GOT3 (cell line): Measurements from ENCODE around the gene PRDM1.

Experiments
- DNase-seq: peaks from one replicate; lab custom pipeline; 2025; ENCODE audit warnings: mixed read lengths; lab: John Stamatoyannopoulos, UW

Gene PRDM1

DNA sequence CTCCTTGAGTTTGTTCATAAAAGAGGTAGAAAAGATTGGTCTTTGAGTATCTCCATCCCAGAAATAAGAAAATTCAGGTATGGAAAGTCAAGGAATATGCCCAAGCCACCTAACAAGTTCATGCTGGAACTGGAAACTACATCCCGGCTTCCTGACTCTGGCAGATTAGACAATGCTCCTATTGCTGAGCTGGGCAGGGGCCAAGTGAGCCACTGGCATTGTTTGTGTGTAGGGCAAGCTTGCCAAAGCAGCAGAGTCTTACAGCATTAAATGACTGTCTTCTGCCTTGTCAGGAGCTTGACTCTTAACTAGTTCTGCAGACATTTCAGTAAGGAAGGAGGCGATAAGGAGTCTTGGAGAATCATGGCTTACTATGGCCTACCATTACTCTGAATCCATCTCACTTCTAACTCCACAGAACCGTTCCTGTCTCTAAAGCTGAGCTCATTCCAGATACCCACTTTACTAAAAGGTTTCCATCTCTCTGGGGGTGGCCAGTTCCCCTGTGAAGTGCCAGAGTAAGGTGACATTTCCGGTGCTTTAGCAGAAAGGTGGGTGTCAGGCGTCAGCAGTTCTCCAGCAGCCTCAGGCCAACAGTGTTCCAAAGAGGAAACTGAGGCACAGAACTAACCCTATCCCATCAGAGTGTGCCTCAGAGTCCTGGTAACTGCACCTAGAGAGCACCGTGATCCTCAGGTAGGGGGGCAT lies 30.1 kb downstream of the PRDM1 start:
- no peak for DNase-seq

DNA sequence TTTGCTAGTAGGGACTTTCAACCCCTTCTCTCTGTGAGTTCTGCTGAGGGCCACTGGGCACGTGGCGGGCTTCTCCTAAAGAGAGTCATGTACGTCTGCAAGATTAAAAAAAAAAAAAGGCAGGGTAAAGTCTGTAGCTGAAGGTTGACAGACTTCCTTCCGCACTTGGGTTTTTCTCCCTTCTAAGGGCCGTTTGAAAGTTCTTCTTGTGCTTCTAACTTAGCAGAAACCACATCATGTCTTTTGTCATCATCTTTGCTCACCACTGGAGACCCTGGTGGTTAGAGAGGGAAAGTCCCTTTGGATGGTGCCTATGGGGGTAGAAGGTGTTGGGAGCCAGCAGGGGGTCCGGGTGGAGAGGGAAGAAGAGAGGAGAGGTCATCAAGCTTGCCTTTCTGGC lies 31.4 kb downstream of the PRDM1 start:
- no peak for DNase-seq

DNA sequence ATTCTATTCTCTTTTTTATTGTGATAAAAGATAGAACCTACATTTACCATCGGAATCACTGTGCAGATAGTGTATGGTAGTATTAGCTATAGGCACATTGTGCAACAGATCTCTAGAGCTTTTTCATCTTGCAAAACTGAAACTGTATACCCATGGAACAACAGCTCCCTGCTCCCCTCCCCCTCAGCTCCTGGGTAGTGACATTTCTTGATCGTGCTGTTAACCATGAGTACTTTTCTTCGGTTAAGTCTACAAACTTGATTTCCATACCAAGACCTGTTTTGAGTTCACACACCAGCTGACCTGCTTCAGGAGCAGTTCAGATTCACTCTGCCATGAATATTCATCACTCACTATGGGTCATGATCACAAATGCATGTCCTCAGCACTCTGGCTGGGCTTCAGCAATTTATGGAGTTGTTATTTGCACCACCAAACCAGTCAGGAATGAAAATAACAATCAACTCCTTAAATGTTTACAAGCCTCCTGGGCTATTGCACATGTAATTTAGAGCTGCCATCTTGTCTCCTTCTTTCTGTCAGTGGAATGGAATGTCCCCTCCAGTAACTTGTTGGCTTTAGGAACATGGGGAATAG lies 32.8 kb downstream of the PRDM1 start:
- no peak for DNase-seq

DNA sequence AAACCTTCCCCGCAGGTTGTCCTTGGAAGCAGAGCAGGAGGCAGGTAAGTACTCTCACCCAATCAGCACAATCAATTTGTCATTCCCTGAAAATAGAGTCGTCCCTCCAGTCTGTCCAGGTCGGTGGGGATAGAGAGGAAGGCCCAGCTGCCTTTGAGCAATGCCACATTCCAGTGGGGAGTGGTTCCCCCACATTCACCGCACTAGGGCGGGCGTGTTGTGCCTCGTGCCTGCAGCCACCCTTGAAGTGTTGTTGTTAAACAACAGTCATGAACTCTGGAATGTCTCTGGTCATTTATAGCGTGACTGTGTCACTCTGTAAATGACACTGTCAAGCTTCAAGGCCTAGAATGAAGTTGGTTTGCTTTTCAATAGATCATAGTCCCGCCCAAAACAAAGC lies 33.4 kb downstream of the PRDM1 start:
- no peak for DNase-seq

DNA sequence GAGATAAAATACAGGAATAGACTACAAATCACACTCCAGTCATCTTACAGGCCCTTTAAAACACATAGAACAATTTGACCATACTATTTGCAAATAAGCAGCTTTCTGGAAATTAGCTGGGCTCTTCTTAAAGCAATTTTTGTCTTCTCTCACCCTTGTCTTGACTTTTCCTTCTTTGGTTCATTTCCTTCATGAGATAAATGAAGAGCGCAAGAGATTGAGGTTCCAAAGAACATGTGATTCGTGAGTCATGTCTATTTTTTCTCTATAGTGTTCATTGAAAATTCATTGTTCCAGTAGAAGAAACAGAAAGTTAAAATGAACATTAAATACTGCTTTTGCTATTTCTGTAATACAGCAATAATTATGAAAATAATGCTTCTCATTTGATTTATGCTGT lies 33.9 kb downstream of the PRDM1 start:
- DNase-seq, result no peak

DNA sequence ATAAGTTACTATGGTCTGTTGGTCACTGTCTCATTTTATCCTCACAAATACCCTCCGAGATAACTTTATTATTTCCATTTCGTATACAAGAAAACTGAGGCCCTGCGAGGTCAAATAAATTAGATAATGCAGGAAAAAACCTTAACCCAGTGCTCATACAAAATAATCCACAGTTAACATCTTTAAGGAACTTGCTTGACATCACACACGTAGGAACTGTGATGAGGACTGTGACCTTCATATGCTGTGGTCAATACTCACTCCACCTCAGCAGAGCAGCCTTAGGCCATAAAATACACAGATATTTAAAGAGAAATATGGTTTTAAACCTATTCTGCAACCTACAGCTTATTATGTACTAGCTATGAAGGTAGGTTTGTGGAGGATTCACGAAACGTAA lies 34.3 kb downstream of the PRDM1 start:
- DNase-seq, result no peak

DNA sequence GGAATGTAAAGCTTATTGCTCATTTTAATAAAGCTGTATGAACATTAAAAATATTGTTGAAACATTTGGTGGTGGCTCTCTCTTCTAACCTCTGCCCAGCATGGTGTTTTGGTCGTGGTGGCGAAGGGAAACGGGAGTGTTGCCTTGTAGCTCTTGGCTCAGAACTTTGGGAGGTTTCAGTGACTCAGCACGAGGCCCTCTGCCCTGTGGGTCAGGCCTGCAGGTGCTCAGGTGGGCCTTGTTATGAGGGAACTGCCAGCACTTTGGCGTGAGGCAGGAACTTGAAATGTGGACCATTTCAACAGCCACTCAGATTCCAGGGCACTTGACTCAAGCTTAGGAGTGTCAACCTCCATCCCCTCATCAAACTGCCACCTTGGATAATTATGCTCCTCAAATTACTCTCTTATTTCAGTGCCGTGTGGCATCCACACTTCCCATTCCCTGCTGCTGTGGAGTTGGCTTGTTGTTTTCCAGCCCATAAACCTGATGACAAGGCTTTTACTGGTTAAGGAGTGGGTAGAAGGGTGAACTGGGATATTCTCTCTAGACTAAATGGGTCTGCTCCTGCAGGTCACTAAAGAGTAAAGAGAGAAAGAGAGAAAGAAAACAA lies 36.3 kb downstream of the PRDM1 start:
- no peak for DNase-seq

DNA sequence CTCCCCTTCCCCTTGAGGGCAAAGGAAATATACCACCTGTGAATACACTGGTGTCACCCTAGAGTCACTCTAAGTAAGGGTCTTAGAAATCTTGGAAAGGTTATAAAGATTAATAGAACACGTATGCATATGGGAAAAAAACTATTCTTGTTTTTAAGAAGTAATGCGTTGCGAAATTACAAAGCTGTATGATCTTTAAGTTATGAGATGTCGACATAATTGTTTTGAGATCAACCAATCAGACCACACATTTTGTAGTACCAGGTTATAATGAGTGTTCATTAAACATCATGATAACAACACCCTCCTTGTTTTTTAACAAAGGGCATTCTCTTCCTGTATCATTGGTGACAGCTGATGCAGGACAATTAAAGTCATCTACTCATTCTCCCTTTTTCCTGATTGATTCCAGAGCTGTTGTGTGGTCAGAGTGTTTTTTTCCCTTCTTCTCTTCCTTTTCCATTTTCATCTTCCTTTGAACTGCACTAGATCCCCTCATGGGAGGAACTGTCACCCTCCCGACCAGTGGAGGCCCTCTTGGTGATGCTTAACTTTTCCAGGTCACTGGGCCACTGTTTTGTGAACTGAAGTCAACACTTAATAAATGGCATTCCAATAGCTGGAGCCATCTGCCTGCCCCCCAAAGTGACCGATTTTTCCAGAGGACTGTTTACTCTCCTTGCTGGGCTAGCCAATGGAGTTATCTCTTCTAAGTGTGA lies 37.0 kb downstream of the PRDM1 start:
- no peak for DNase-seq

DNA sequence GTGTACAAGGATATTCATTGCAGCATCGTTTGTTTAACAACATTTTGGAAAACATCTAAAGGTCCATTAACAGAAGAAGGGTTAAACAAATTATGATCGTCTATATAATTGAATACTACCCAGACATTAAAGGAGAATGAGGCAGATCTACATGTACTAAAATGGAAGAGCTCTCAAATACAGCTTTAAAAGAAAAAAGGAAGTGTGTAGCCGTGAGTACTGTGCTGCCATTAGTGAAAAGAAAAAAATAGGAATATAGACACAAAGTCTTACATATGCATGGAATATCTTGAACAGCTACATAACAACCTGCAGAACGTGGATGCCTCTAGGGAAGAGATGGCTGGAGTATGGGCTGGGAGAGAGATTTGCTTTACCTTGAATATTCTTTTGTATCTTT lies 37.9 kb downstream of the PRDM1 start:
- DNase-seq, result no peak

DNA sequence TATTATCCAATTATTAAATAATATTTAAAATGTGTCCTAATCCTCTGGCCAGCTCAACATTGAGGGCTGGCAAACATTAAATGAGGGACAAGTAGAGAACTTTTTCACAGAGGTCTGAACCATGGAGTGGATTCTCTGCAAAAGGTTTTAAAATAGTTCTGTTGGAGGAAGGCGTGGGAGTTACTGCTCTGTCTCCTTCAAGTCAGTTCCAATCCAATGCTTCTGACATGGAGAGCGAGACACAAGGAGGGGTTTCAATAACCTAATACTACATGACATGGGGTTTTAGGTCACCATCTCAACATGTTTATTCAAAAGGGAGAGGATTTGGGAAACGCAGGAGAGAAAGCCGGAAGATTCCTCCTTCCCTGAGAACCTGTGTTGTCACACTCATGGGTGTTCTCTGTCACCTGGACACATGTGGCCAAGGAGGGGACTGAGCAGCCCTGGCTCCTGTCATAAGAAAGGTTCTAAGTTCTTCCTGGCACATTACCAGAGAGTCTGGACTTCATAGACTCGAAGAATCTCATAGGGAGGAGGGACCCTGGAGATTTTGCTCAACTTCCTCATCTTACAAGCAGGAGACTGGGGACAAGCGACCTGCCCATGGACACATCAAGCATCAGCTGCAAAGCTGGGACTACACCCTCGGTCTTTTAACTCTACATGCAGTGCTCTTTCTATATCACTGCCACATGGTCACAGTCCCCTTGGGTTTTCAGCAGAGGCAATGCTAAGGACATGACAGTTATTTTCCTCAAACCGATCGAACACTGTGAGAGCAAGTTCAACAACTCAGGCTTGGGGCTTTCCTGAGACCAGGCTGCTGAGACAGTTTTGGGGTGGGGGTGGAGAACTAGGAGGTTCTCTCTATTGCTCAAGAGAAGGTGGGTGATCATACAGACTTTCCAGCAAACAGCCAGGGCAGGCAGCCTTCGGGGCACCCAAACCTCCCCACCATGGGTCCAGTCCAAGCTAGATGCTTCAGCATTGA lies 38.6 kb downstream of the PRDM1 start:
- no peak for DNase-seq

DNA sequence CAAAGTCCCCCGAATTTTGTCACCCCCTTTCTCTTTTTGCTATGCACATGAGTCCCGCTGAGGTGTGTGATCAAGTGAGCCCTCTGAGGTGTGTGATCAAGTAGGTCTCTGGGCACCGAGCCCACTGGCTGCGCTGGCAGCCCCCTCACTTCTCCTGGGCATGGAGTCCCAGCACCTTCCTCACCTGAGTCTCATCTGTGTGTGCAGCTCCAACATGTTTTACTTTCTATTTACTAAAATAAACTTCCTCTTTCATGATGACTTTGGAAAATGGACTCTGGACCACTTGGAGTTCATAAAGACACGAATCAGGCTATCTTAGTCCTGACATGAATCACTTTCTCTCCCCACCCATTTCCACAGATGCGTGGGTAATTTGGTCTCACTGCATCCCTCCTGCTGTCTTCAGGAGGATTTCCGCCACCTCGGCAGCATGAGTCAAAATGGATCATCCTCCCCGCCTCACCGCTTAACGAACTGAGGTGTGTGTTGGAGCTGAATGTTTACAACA lies 39.8 kb downstream of the PRDM1 start:
- DNase-seq, result no peak

DNA sequence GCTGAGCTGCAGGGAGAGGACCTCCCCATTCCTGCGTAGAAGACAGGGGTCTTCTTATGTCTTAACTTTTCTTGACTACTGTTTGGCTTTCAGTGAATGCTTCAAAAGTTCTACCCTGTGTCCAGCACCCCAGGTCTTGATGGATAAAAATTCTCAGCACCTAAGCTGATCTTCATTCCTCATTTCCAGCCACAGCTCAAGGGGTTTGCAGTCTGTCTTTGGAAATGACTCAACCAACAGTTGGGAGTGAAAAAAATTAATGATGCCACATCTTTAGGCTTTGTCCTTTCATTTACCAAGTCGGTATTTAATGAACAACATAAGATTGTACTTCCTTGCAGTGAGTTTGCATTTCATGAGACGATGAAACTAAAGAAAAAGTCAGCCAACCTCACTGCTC lies 40.3 kb downstream of the PRDM1 start:
- DNase-seq, result no peak

DNA sequence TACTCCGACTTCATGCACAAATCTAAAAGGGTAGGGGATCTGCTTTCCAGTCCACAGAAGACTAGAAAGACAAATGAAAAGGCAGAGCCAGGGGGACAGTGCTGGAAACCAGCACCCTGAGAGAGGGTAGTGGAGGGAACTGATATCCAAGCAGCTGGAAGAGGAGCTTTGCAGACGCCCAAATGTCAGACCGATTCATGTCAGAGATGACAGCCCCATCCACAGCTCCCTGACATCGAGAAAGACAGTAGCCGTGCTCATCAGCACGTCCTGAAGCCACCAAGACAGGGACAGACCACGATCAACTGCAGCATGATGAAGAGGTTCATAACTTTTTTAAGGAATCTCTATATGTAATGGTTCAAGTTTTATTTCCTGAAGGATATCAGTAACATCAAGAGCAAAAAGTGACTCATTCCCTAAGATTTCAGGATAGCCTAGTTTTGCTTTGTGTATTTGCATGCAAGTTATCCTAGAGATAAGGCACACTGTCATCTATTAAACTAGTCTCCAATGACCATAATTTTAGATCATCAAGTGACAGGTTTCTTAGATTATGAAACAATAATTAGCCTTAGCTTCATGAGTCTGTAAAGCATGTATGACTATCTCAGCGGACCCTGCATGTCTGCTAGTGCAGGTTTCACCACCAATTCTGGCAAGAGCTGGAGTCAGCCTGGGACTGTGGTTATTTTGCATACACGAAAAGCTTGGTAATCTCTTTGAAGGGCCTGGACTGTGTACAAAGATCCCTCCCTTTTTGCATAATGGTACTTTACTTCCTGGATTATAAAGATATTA lies 43.0 kb downstream of the PRDM1 start:
- peak; percentile 11 for DNase-seq

DNA sequence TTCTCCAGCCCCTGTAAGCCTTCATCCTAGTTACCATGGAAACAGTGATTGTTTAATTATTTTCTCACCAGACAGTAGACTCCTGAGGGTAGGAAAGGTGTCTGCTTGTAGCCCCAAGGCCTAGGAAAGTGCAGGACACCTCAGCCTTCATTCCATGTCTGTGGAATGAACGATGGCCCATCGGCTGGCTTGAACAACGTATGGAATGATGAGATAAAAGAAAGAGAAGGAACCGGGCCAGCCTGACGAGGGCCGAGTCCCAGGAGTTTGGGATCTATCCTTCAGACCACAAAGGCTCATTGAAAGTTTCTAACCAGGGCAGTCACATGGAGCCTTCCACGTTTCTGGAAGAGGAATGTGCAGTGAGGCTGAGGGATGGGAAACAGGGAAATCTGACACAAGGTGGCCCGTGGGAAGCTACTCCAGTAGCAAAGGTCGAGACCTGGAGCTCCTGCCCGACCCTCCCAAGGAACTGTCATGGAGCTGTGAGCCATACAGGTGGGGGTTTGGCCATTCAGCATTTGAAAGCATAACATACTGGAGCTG lies 46.1 kb downstream of the PRDM1 start:
- DNase-seq, result no peak

DNA sequence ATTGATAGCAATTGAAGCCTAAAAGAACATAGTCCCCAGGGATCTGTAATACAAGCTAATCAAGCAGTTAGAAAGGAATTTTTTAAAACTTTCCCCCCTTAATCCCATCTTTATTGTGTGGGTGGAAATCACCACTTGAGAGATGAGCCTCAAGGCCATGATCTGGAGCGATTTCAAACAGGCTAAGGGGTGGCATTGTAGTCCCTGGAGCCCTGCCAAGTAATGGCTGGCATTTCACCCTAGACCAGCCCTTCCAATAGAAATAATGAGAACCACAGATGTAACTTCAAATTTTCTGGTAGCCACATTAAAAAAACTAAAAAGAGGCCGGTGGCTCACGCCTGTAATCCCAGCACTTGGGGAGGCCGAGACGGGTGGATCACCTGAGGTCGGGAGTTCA lies 46.9 kb downstream of the PRDM1 start:
- DNase-seq, result no peak

DNA sequence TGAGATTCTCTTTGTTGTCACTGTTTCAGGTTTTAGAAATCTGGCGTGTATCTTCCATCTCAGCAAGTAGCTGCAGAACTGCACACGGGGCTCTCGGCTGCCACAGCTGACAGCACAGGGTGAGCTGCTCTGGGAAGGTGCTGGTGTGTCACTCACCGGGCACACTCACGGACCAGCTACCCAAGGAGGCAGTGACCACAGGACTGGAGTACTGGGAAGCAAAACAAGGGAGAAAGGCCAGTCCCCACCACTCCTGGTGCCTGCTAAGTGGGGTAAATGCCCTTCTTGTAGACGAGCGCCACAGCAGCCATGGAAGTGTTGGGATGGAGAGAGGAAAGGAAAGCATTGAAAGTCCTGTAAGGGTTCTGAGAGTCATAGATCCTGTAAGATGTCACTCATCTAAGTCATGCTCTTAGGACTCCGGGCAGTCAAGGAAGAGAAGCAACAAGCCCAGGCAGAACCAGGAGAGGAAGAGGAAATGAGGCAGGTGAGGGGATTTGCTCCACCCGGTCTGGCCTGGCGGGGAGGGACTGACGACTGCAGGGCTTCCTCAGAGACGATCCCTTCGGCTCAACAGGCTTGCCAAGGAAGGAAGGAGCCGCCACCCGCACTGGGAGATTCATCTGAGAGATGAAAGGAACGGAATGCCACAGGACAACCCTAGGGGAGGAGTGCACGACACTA lies 48.1 kb downstream of the PRDM1 start:
- no peak for DNase-seq

DNA sequence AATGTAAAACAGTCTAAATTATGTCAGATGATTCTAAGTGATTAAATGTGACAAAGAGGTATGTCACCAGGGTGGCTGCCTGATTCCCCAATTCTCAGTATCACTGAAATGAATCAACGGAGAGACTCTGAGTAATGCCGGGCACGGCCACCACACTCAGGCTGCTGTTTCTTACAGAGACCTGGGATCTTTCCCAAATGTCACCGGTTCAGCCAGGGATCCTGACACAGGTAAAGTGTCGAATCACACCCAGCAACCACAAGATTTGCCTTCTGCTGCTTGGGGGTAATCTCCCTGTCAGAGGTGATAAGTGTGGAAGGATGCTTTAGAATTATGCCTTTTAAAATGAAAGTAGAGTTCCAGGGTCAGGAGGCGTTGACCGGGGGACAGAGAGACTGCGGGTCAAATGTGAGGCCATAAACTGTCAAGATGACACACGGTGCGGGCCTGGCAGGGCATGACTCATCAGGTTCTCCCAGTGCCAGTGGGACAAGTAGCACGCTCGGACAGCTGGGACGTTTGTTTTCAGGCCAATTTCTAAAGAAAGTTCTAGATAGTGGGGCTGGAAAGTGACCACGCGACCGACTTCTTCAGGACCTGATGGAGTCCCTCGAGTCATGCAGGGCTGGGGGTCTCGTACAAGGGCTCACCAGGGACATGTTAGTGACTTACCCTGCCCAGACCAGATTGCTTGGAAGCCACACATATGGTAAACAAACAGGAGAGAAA lies 48.9 kb downstream of the PRDM1 start:
- no peak for DNase-seq

DNA sequence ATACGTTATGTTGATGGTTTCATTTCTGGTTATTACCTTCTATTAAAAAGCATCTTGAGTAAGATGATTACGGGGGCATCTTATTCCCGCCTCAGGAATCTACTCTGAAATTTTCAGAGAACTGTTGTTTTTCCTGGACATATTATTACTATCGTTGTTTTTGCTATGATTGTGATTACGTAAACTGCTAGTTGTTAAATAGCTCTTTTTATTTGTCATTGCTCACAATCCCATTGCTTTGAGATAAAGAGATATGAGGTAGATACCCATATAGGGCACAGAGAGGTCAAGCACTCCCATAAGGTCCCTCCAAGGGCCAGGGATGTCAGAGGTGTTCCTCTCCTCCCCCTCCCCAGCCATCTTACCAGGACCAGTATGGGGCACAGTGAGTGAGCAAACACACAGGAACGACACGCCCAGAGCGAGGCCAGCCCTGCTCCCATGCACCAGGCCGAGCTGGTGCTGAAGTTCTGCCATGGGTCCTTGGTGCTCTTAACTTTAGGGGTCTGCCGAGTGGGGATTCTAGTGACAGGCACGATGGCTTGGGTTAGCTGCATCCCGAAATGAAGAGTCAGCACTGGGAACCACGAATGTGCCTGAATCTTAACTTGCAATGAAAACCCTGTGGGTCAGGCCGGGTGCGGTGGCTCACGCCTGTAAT lies 49.9 kb downstream of the PRDM1 start:
- no peak for DNase-seq

DNA sequence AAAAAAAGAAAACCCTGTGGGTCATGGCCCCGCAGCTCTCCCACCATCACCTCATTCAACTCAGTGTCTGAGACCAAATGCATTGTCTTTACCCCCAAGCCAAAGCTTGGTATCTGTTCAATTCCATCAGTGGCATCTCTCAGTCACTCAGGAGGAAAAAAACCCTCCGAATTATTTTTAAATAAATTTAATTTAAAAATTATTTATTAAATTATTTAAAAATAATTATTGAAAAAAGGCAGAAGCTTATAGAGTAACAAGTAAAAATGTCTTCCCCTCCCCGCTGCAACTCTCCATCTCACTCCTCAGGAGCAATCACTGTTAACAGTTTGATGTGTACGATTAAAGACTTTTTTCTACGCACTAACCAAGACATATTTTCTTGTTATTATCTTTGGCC lies 50.7 kb downstream of the PRDM1 start:
- DNase-seq, result no peak
